HepG2 (cell line): ENCODE data around the gene E2F1. TPM values are rescaled to one million over a fixed set of nuclear protein-coding genes. Genes with fewer than 3 reads are reported as not detected.

ENCODE experiments used
- ATF7 ChIP-seq, 2 experiments: fragments of 450-650 bp in 1 of 2; sonication (generic) in 1 of 2; formaldehyde crosslinking in 1 of 2; IDR thresholded peaks; 2 replicates each; pipeline versions ENCODE4 v1.4.0 to v1.6.1; 2016 to 2020; ENCODE audit warnings: antibody characterized with exemption in 1 of 2, mild to moderate bottlenecking in 1 of 2, missing genetic modification reagents in 1 of 2
- CBX1 ChIP-seq: IDR thresholded peaks from one replicate; pipeline ENCODE4 v1.6.1; 2016; ENCODE audit warnings: antibody characterized with exemption, low read depth
- ETV5 ChIP-seq: IDR thresholded peaks from 2 replicates; pipeline ENCODE4 v1.6.1; 2018; ENCODE audit warnings: missing biosample characterization, missing genetic modification reagents, inconsistent platforms, borderline replicate concordance
- FOSL1 ChIP-seq: sonication (generic); formaldehyde crosslinking; IDR thresholded peaks from 2 replicates; pipeline ENCODE4 v1.9.0; 2021; ENCODE audit warnings: missing genetic modification reagents, borderline replicate concordance
- GABPB1 ChIP-seq: IDR thresholded peaks from 2 replicates; pipeline ENCODE4 v1.6.1; 2016; ENCODE audit warnings: mild to moderate bottlenecking, missing genetic modification reagents, moderate library complexity, missing compliant biosample characterization
- HDAC2 ChIP-seq: sonication (generic); formaldehyde crosslinking; IDR thresholded peaks from 2 replicates; pipeline ENCODE4 v1.4.0; 2020; ENCODE audit warnings: missing genetic modification reagents
- HMGA1 ChIP-seq: sonication (generic); formaldehyde crosslinking; conservative IDR thresholded peaks from 2 replicates; pipeline ENCODE4 v1.4.0; 2020; ENCODE audit warnings: missing genetic modification reagents
- MEF2D ChIP-seq: sonication (generic); formaldehyde crosslinking; IDR thresholded peaks from 2 replicates; pipeline ENCODE4 v1.5.1; 2020; ENCODE audit warnings: mild to moderate bottlenecking, missing genetic modification reagents
- NBN ChIP-seq: fragments of 450-650 bp; conservative IDR thresholded peaks from 2 replicates; pipeline ENCODE4 v1.6.1; 2017
- SOX6 ChIP-seq, 2 experiments: fragments of 450-650 bp in 1 of 2; sonication (generic) in 1 of 2; formaldehyde crosslinking in 1 of 2; IDR thresholded peaks; 2 replicates each; pipeline versions ENCODE4 v1.4.0 to v1.6.1; 2017 to 2020; ENCODE audit warnings: antibody characterized with exemption in 1 of 2, mild to moderate bottlenecking in 1 of 2, missing genetic modification reagents in 1 of 2
- TCF7L2 ChIP-seq: IDR thresholded peaks from 2 replicates; pipeline ENCODE4 v1.6.1; 2011; ENCODE audit warnings: mild to moderate bottlenecking, low read depth, low read length, moderate library complexity
- ZNF343 ChIP-seq: sonication (generic); formaldehyde crosslinking; IDR thresholded peaks from 2 replicates; pipeline ENCODE4 v1.4.0; 2020; ENCODE audit warnings: mild to moderate bottlenecking, missing genetic modification reagents
- ZNF710 ChIP-seq: sonication (generic); formaldehyde crosslinking; IDR thresholded peaks from 2 replicates; pipeline ENCODE4 v1.5.0; 2020; ENCODE audit warnings: mild to moderate bottlenecking, missing genetic modification reagents, borderline replicate concordance
- ZNF768 ChIP-seq: sonication (generic); formaldehyde crosslinking; IDR thresholded peaks from 2 replicates; pipeline ENCODE4 v1.4.0; 2020; ENCODE audit warnings: missing genetic modification reagents
- ZNF770 ChIP-seq: sonication (generic); formaldehyde crosslinking; IDR thresholded peaks from 2 replicates; pipeline ENCODE4 v1.5.0; 2020; ENCODE audit warnings: mild to moderate bottlenecking, missing genetic modification reagents
- ZNF775 ChIP-seq: sonication (generic); formaldehyde crosslinking; IDR thresholded peaks from 2 replicates; pipeline ENCODE4 v1.4.0; 2020; ENCODE audit warnings: missing genetic modification reagents, mild to moderate bottlenecking, moderate library complexity, borderline replicate concordance
- ZSCAN20 ChIP-seq: sonication (generic); formaldehyde crosslinking; IDR thresholded peaks from 2 replicates; pipeline ENCODE4 v1.4.0; 2020; ENCODE audit warnings: missing genetic modification reagents, mild to moderate bottlenecking, borderline replicate concordance
- polyA plus RNA-seq, 8 experiments: library from polyadenylated mRNA; depleted of rRNA in 3 of 8; stranded (reverse) in 7 of 8; unstranded in 1 of 8; fragments of >200 nt; fragmentation: Illumina TruSeq in 4 of 8; extraction: Trizol in 4 of 8; gene quantifications; 2 replicates each; pipeline versions ENCODE4 v1.2.1 to v1.2.3, GENCODE V29; 2011 to 2016; ENCODE audit warnings: low read depth in 4 of 8, missing spikeins in 1 of 8, mixed read lengths in 1 of 8; ENCODE audit not compliant: insufficient read depth in 1 of 8
- total RNA-seq, 5 experiments: library from RNA; depleted of rRNA; stranded (reverse); fragments of >200 nt; fragmentation: Illumina TruSeq; extraction: Trizol; gene quantifications; 2 replicates each; pipeline ENCODE4 v1.2.3, GENCODE V29; 2016; ENCODE audit warnings: low read depth in 1 of 5
- TF ChIP-seq, protein P1 (sequence below): sonication (generic); formaldehyde crosslinking; IDR thresholded peaks from 2 replicates; pipeline ENCODE4 v1.8.1; 2023; ENCODE audit warnings: mild to moderate bottlenecking, inconsistent platforms, moderate library complexity, missing genetic modification reagents, borderline replicate concordance
- TF ChIP-seq, protein P2 (sequence below): sonication (generic); formaldehyde crosslinking; IDR thresholded peaks from 2 replicates; pipeline ENCODE4 v1.8.1; 2023; ENCODE audit warnings: missing genetic modification reagents, inconsistent platforms, borderline replicate concordance

The E2F1 gene
- total and polyA plus RNA-seq, 2 of the 13 experiments (the other 11 are each of a cell fraction or from before 2014, with no cell fraction given), result 25.5 to 39.4 TPM

DNA sequence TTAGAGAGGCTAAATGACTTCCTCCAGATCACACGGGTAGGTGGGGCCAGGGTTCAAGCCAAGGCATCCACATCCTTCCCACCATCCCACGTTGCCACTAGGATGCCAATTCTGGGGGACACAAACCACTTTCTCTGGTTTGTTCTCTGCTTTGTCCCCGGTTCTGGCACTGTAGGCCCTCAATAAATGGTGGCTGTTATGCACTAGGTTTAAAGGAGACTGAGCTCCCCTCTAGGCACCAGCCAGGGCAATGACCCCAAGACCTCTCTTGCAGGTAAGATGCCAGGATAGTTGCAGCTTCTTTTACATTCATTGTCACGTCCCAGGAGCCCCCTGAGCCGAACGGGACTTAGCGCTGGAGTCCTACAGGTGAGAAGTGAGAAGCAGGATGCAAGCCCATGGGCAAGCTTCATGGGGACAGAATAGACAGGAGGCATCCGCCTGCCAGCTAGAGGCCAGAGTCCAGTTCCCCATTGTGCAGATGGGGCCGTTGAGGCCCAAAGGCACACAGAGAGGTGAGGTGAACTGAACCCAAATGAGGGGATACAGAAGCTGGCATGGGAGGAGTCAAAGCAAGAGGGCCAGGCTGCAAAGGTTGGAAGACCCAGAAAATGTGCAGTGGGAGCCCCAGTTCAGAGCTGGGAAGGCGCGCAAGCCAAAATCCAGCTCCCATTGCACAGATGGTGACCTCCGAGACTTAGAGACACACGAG is 33.2 kb upstream of the E2F1 start (continued):
- TF ChIP-seq GABPB1 (CRISPR knock-in tag), result no peak
- TF ChIP-seq MEF2D (CRISPR knock-in tag), result no peak
- no peak for TF ChIP-seq ZNF770 (CRISPR knock-in tag)
- no peak for TF ChIP-seq ZSCAN20 (CRISPR knock-in tag)
- no peak for TF ChIP-seq ATF7 (IDR thresholded peaks at IDR 0.05)
- 0 out of 2 replicates have a peak, but pooled peaks have one; percentile 48 for TF ChIP-seq ATF7 (CRISPR knock-in tag; IDR thresholded peaks at IDR 0.05)
- peak; percentile 88 for TF ChIP-seq ZNF768 (CRISPR knock-in tag)
- TF ChIP-seq, protein P1, sequence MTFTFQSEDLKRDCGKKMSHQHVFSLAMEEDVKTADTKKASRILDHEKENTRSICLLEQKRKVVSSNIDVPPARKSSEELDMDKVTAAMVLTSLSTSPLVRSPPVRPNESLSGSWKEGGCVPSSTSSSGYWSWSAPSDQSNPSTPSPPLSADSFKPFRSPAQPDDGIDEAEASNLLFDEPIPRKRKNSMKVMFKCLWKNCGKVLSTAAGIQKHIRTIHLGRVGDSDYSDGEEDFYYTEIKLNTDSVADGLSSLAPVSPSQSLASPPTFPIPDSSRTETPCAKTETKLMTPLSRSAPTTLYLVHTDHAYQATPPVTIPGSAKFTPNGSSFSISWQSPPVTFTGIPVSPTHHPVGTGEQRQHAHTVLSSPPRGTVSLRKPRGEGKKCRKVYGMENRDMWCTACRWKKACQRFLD, result no peak
- TF ChIP-seq NBN, result no peak
- TF ChIP-seq, protein P2, sequence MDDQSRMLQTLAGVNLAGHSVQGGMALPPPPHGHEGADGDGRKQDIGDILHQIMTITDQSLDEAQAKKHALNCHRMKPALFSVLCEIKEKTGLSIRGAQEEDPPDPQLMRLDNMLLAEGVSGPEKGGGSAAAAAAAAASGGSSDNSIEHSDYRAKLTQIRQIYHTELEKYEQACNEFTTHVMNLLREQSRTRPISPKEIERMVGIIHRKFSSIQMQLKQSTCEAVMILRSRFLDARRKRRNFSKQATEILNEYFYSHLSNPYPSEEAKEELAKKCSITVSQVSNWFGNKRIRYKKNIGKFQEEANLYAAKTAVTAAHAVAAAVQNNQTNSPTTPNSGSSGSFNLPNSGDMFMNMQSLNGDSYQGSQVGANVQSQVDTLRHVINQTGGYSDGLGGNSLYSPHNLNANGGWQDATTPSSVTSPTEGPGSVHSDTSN (CRISPR knock-in tag), result no peak
- TF ChIP-seq ZNF343, result 0 out of 2 replicates have a peak, but pooled peaks have one; percentile 34
- no peak for TF ChIP-seq ZNF775
- peak; percentile 11; the same call in 1 of the 2 replicates for TF ChIP-seq HDAC2 (CRISPR knock-in tag)
- no peak for TF ChIP-seq SOX6 (IDR thresholded peaks at IDR 0.05)
- TF ChIP-seq SOX6 (CRISPR knock-in tag; IDR thresholded peaks at IDR 0.05), result peak; percentile 47; the same call in 1 of the 2 replicates
- peak; percentile 7; the same call in 1 of the 2 replicates for TF ChIP-seq ETV5
- peak; percentile 39; the same call in 1 of the 2 replicates for TF ChIP-seq ZNF710
- TF ChIP-seq TCF7L2, result no peak
- TF ChIP-seq CBX1, result no peak
- no peak for TF ChIP-seq FOSL1 (CRISPR knock-in tag)
- TF ChIP-seq HMGA1 (CRISPR knock-in tag), result no peak
